Prostate gland (tissue), 2 donors: Measurements from ENCODE around the gene TM4SF5.

Source experiments
- CTCF ChIP-seq, 4 experiments: fragments of 200-600 bp in 2 of 4; fragments of 450-650 bp in 2 of 4; sonication (generic) in 2 of 4; IDR thresholded peaks; 1 replicate in 3 of 4; 2 replicates in 1 of 4; pipeline ENCODE4 v1.5.1; 2016 to 2019; ENCODE audit warnings: antibody characterized with exemption in 4 of 4, mild to moderate bottlenecking in 2 of 4, moderate library complexity in 2 of 4
- POLR2A ChIP-seq: fragments of 450-650 bp; IDR thresholded peaks from one replicate; pipeline ENCODE4 v1.6.1; 2016; ENCODE audit warnings: antibody characterized with exemption, mild to moderate bottlenecking
- POLR2AphosphoS5 ChIP-seq: sonication (generic); formaldehyde crosslinking; IDR thresholded peaks from one replicate; pipeline ENCODE4 v1.6.1; 2017; ENCODE audit warnings: antibody characterized with exemption

- TF ChIP-seq CTCF (IDR thresholded peaks at IDR 0.05) (no peak), POLR2A (no peak), POLR2AphosphoS5 (no peak)
Observed at GRCh38 chr17:4742133-4742532, 29.6 kb upstream of the TM4SF5 start.
